WTC11 (cell line): ENCODE results near the gene MFSD2A. TPM values are rescaled to one million over a fixed set of nuclear protein-coding genes. Genes with fewer than 3 reads are reported as not detected.

Experiments used
- FOXK1 ChIP-seq: sonication (generic); formaldehyde crosslinking; IDR thresholded peaks from 2 replicates; pipeline ENCODE4 v1.8.0; 2022; ENCODE audit warnings: mild to moderate bottlenecking, moderate library complexity, missing genetic modification reagents
- FOXP1 ChIP-seq: sonication (generic); formaldehyde crosslinking; IDR thresholded peaks from 2 replicates; pipeline ENCODE4 v1.8.0; 2022; ENCODE audit warnings: missing genetic modification reagents, mild to moderate bottlenecking, moderate library complexity, borderline replicate concordance
- HMGXB4 ChIP-seq: sonication (generic); formaldehyde crosslinking; IDR thresholded peaks from 2 replicates; pipeline ENCODE4 v1.8.1; 2023; ENCODE audit warnings: mild to moderate bottlenecking, moderate library complexity, missing genetic modification reagents
- OVOL2 ChIP-seq: fragments of 250-450 bp; sonication (Bioruptor Pico); IDR thresholded peaks from 2 replicates; pipeline ENCODE4 v1.9.0; 2021; ENCODE audit warnings: mild to moderate bottlenecking, borderline replicate concordance
- USF2 ChIP-seq: sonication (generic); formaldehyde crosslinking; IDR thresholded peaks from 2 replicates; pipeline ENCODE4 v1.8.1; 2023; ENCODE audit warnings: mild to moderate bottlenecking, missing genetic modification reagents, moderate library complexity
- ZBTB21 ChIP-seq: sonication (generic); formaldehyde crosslinking; IDR thresholded peaks from 2 replicates; pipeline ENCODE4 v1.8.1; 2023; ENCODE audit warnings: mild to moderate bottlenecking, missing genetic modification reagents, borderline replicate concordance
- ZNF219 ChIP-seq: sonication (generic); formaldehyde crosslinking; IDR thresholded peaks from 2 replicates; pipeline ENCODE4 v1.8.0; 2023; ENCODE audit warnings: missing genetic modification reagents, mild to moderate bottlenecking, borderline replicate concordance
- total RNA-seq: library from RNA; stranded (reverse); gene quantifications from 3 replicates; pipeline ENCODE4 v1.2.3, GENCODE V29; 2021

The MFSD2A gene
- total RNA-seq, 1 experiment from 2014 or later, result 14.0 TPM

- no peak for TF ChIP-seq HMGXB4
- no peak for TF ChIP-seq FOXK1 (CRISPR knock-in tag)
- TF ChIP-seq OVOL2 (CRISPR knock-in tag), result no peak
- TF ChIP-seq FOXP1 (CRISPR knock-in tag), result no peak
- TF ChIP-seq ZNF219 (CRISPR knock-in tag), result no peak
- TF ChIP-seq USF2 (CRISPR knock-in tag), result no peak
- TF ChIP-seq ZBTB21 (CRISPR knock-in tag), result no peak
Observed at GRCh38 chr1:40017951-40018575, 63.1 kb downstream of the MFSD2A start (continued).

Other genes starting within 250 kb of the MFSD2A start
- 42.5 to 50.7 TPM (median 48.9 TPM) in 3 replicates for gene PPIE, start 216.3 kb upstream of the MFSD2A start, total RNA-seq
- gene OXCT2, start 183.8 kb upstream of the MFSD2A start, total RNA-seq, result 1.7 to 2.4 TPM (median 2.3 TPM) in 3 replicates
- gene BMP8B, start 166.3 kb upstream of the MFSD2A start, total RNA-seq, result 0.74 to 0.92 TPM (median 0.82 TPM) in 3 replicates
- gene TRIT1, start 71.6 kb upstream of the MFSD2A start, total RNA-seq, result 26.3 to 31.4 TPM (median 27.3 TPM) in 3 replicates
- 31.0 to 32.6 TPM (median 32.2 TPM) in 3 replicates for gene MYCL, start 53.2 kb upstream of the MFSD2A start, total RNA-seq
- gene CAP1, start 85.6 kb downstream of the MFSD2A start, total RNA-seq, result 258 to 304 TPM (median 277 TPM) in 3 replicates
- gene PPT1, start 142.1 kb downstream of the MFSD2A start, total RNA-seq, result 107 to 117 TPM (median 111 TPM) in 3 replicates
- 18.5 to 22.1 TPM (median 20.2 TPM) in 3 replicates for gene RLF, start 206.2 kb downstream of the MFSD2A start, total RNA-seq